Measurements from ENCODE around the gene ATP8A2.

GRCh38 chr13:25529425-25529824 is 157.7 kb downstream of the ATP8A2 start:
- TF ChIP-seq SIN3A (conservative IDR thresholded peaks at IDR 0.05 in 1 of 2, IDR thresholded peaks at IDR 0.05 in 1 of 2; ENCODE audit: low read depth in 1 of 2, low read length in 2 of 2) (no peak), EZH2 (IDR thresholded peaks at IDR 0.05; ENCODE audit: low read depth, low read length, severe bottlenecking) (no peak), POLR2A (IDR thresholded peaks at IDR 0.05; ENCODE audit: control extremely low read depth in 1 of 2, low read depth in 2 of 2, low read length in 2 of 2) (no peak), SAP30 (IDR thresholded peaks at IDR 0.05; ENCODE audit: insufficient read depth, insufficient replicate concordance, low read length) (no peak)

Measured in H1 (cell line).